K562 (cell line): ENCODE results near the gene ALCAM. TPM values are rescaled to one million over a fixed set of nuclear protein-coding genes. Genes with fewer than 3 reads are reported as not detected.

Experiments used
- ATAC-seq: fragments of 200-7000 bp; cut with Tn5 transposase; 3 replicates; pipeline ENCODE4 v1.9.1; 2020; ENCODE audit warnings: moderate library complexity
- BruUV-seq: library from RNA; stranded (reverse); fragments of 400-500 nt; replicated peaks from 2 replicates; lab custom pipeline; 2021; lab: Mats Ljungman, UMichigan
- CTCF ChIA-PET: fragments of 300-600 bp; formaldehyde crosslinking; extraction: SDS; loops from one replicate; lab custom pipeline; 2021; ENCODE audit warnings: low intra/inter-chr PET ratio; lab: Yijun Ruan, JAX
- POLR2A ChIA-PET: fragments of 300-600, 350-650 bp; sonication (Branson Sonifier 250); formaldehyde crosslinking; extraction: SDS; loops from one replicate; lab custom pipeline; 2021; ENCODE audit warnings: antibody characterized with exemption, inconsistent platforms; lab: Yijun Ruan, JAX
- DNase-seq, 4 experiments: peaks; one replicate each; pipeline versions ENCODE4 v3.0.0 to v3.0.0-alpha.2; 2011 to 2018; ENCODE audit warnings: low spot score in 3 of 4, mixed read lengths in 3 of 4; ENCODE audit errors: extremely low read depth in 1 of 4
- FAIRE-seq: peaks from 2 replicates; lab custom pipeline; 2011; peaks lifted over from hg19 to GRCh38; lab: Jason Lieb, UNC
- H2AFZ ChIP-seq: 2 replicates; pipeline ENCODE4 v1.6.0; 2011; ENCODE audit warnings: low read depth, low read length, control low read depth, inconsistent platforms
- H3K27ac ChIP-seq: fragments of 200-600 bp; 3 replicates; pipeline ENCODE4 v1.8.0; 2011; ENCODE audit warnings: low read depth, mild to moderate bottlenecking, control low read depth, inconsistent platforms, low read length, moderate library complexity, mixed read lengths; ENCODE audit errors: extremely low read depth
- H3K27me3 ChIP-seq, 2 experiments: fragments of 300-600 bp in 1 of 2; 2 replicates in 1 of 2; 3 replicates in 1 of 2; pipeline versions ENCODE4 v1.6.0 to v1.8.0; 2011; ENCODE audit warnings: inconsistent platforms in 2 of 2, low read length in 2 of 2, mild to moderate bottlenecking in 1 of 2, mixed read lengths in 1 of 2, moderate library complexity in 1 of 2; ENCODE audit not compliant: control insufficient read depth in 2 of 2, insufficient read depth in 2 of 2
- H3K36me3 ChIP-seq: fragments of 300-600 bp; 3 replicates; pipeline ENCODE4 v1.8.0; 2011; ENCODE audit warnings: mild to moderate bottlenecking, low read length, inconsistent platforms; ENCODE audit not compliant: control insufficient read depth, insufficient read depth
- H3K4me1 ChIP-seq, 2 experiments: fragments of 200-600 bp in 1 of 2; replicated peaks in 1 of 2; 2 replicates in 1 of 2; 3 replicates in 1 of 2; pipeline versions ENCODE4 v1.5.1 to v1.8.0; 2011; ENCODE audit warnings: inconsistent platforms in 2 of 2, low read length in 2 of 2, mild to moderate bottlenecking in 1 of 2, mixed read lengths in 1 of 2, moderate library complexity in 1 of 2; ENCODE audit not compliant: control insufficient read depth in 2 of 2, insufficient read depth in 2 of 2
- H3K4me2 ChIP-seq: 2 replicates; pipeline ENCODE4 v1.6.1; 2011; ENCODE audit warnings: low read length, control low read depth, inconsistent platforms, mixed read lengths; ENCODE audit not compliant: insufficient read depth
- H3K4me3 ChIP-seq: fragments of 200-600 bp; sonication (generic), shearing (Covaris generic); 2 replicates; pipeline ENCODE4 v1.5.1; 2016; ENCODE audit warnings: control low read depth, inconsistent platforms
- H3K79me2 ChIP-seq: fragments of 200-600 bp; 3 replicates; pipeline ENCODE4 v1.8.0; 2011; ENCODE audit warnings: low read length, inconsistent platforms; ENCODE audit not compliant: control insufficient read depth, insufficient read depth
- H3K9ac ChIP-seq, 2 experiments: 2 replicates each; pipeline versions ENCODE4 v1.6.0 to v1.6.1; 2011; ENCODE audit warnings: low read depth in 2 of 2, low read length in 2 of 2, control low read depth in 1 of 2, inconsistent platforms in 1 of 2, mild to moderate bottlenecking in 1 of 2, mixed read lengths in 1 of 2; ENCODE audit not compliant: insufficient read depth in 1 of 2
- H3K9me1 ChIP-seq: one replicate; pipeline ENCODE4 v1.6.0; 2011; ENCODE audit warnings: inconsistent platforms, mild to moderate bottlenecking, low read length, moderate library complexity; ENCODE audit not compliant: control insufficient read depth, insufficient read depth
- H3K9me3 ChIP-seq: replicated peaks from 2 replicates; pipeline ENCODE4 v1.5.1; 2011; ENCODE audit warnings: low read depth, low read length, inconsistent platforms; ENCODE audit not compliant: control insufficient read depth, insufficient read depth
- H4K20me1 ChIP-seq: replicated peaks from 2 replicates; pipeline ENCODE4 v1.6.1; 2011; ENCODE audit warnings: low read length, inconsistent platforms, mixed read lengths; ENCODE audit not compliant: control insufficient read depth, insufficient read depth
- BHLHE40 ChIP-seq: IDR thresholded peaks from 2 replicates; pipeline ENCODE4 v1.6.1; 2011; ENCODE audit warnings: low read length, improper control_type of control experiment
- CHD2 ChIP-seq: IDR thresholded peaks from 2 replicates; pipeline ENCODE4 v1.6.1; 2011; ENCODE audit warnings: low read depth, low read length
- GABPB1 ChIP-seq: sonication (generic); formaldehyde crosslinking; IDR thresholded peaks from 2 replicates; pipeline ENCODE4 v1.8.0; 2022; ENCODE audit warnings: mild to moderate bottlenecking, missing genetic modification reagents
- MTA3 ChIP-seq: fragments of 450-650 bp; formaldehyde crosslinking; IDR thresholded peaks from 2 replicates; pipeline ENCODE4 v1.6.1; 2017; ENCODE audit warnings: mild to moderate bottlenecking, borderline replicate concordance
- ZNF444 ChIP-seq: fragments of 250-450 bp; sonication (Bioruptor Pico); IDR thresholded peaks from 2 replicates; pipeline ENCODE4 v1.4.0; 2020; ENCODE audit warnings: mild to moderate bottlenecking, moderate library complexity
- ZNF780A ChIP-seq: fragments of 250-450 bp; sonication (Bioruptor Pico); IDR thresholded peaks from 2 replicates; pipeline ENCODE4 v1.5.0; 2021; ENCODE audit warnings: mild to moderate bottlenecking
- WGBS: fragments of 100-300 bp; shearing (Covaris generic); methylation state at CpG from one replicate; pipeline ENCODE4 v1.1.6; 2016; ENCODE audit warnings: low coverage, mixed read lengths; ENCODE audit not compliant: insufficient coverage; ENCODE audit errors: missing lambda C conversion rate; 5-methylcytosine and 5-hydroxymethylcytosine counted together
- in situ Hi-C: fragments of 300-500 bp; cut with MboI; formaldehyde crosslinking; loops from 4 replicates; pipeline ENCODE4 v1.15.0; 2018; ENCODE audit warnings: inconsistent platforms, mixed read lengths
- intact Hi-C: fragments of 100-400 bp; cut with micrococcal nuclease; formaldehyde crosslinking; loops from 2 replicates; pipeline ENCODE4 v1.14.2; 2022
- polyA plus RNA-seq, 8 experiments: library from polyadenylated mRNA; depleted of rRNA in 4 of 8; stranded (reverse) in 5 of 8; unstranded in 3 of 8; fragments of >200 nt; fragmentation: Nextera tagmentation in 2 of 8; fragmentation: Illumina TruSeq in 1 of 8; extraction: Ambion mirVana in 2 of 8; extraction: Trizol in 1 of 8; gene quantifications; 2 replicates each; pipeline versions ENCODE4 v1.2.1 to v1.2.3, GENCODE V29; 2011 to 2014; ENCODE audit warnings: inconsistent platforms in 1 of 8, missing spikeins in 1 of 8
- total RNA-seq, 7 experiments: library from RNA; depleted of rRNA in 6 of 7; stranded (reverse); fragments of >200 nt in 6 of 7; fragmentation: Illumina TruSeq in 2 of 7; extraction: Trizol in 2 of 7; gene quantifications; 2 replicates each; pipeline versions ENCODE4 v1.2.1 to v1.2.3, GENCODE V29; 2011 to 2021; ENCODE audit warnings: low replicate concordance in 1 of 7
- TF ChIP-seq, protein P1 (sequence below): fragments of 250-450 bp; sonication (Bioruptor Pico); IDR thresholded peaks from 2 replicates; pipeline ENCODE4 v1.4.0; 2020; ENCODE audit warnings: mild to moderate bottlenecking
- TF ChIP-seq, protein P2 (sequence below), 2 experiments: fragments of 450-650 bp; IDR thresholded peaks; 2 replicates each; pipeline ENCODE4 v1.6.1; 2016; ENCODE audit warnings: mild to moderate bottlenecking in 2 of 2, borderline replicate concordance in 1 of 2, low read depth in 1 of 2, moderate library complexity in 1 of 2
- TF ChIP-seq, protein P3 (sequence below): fragments of 450-650 bp; formaldehyde crosslinking; IDR thresholded peaks from 2 replicates; pipeline ENCODE4 v1.4.0; 2020; ENCODE audit warnings: mild to moderate bottlenecking, moderate library complexity

Gene ALCAM
- total and polyA plus RNA-seq, 9 of the 15 experiments (the other 6 are each of a cell fraction or from before 2014, with no cell fraction given), result 0.03 to 0.98 (median 0.14) TPM; not detected in 1

DNA sequence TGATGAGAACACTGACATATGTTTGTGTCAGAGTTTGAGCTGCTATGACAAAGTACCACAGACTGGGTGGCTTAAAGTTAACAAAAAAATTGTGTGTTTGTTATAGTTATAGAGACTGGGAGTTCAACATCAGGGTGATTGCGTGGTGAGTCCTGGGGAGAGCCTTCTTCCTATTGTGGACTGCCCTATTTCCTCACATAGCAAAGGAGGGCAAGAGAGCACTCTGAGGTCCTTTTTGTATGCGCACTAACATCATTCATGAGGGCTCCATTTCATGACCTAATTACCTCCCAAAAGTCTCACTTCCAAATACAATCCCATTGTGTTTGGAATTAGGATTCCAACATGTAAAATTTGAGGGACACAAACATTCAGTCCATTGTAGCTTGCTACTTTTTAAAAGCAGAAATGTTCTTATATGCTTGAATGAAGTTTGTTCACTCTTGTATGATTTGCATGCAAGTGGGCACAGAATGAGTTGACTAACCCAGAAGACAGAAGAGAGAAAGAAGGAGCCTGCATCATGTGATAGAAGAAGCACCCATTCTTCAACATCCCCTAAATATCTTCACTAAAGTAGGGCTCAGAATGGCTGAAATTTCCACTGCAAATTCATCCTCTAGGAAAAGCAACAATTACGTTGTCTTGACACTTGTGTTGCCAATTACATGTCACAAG lies 18.9 kb upstream of the ALCAM start (continued):
- no peak for TF ChIP-seq CHD2
- no peak for TF ChIP-seq MTA3
- no peak for TF ChIP-seq ZNF780A
- TF ChIP-seq, protein P1, sequence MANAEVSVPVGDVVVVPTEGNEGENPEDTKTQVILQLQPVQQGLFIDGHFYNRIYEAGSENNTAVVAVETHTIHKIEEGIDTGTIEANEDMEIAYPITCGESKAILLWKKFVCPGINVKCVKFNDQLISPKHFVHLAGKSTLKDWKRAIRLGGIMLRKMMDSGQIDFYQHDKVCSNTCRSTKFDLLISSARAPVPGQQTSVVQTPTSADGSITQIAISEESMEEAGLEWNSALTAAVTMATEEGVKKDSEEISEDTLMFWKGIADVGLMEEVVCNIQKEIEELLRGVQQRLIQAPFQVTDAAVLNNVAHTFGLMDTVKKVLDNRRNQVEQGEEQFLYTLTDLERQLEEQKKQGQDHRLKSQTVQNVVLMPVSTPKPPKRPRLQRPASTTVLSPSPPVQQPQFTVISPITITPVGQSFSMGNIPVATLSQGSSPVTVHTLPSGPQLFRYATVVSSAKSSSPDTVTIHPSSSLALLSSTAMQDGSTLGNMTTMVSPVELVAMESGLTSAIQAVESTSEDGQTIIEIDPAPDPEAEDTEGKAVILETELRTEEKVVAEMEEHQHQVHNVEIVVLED (CRISPR knock-in tag), result no peak
- TF ChIP-seq, all 486 proteins: peak for 0

GRCh38 chr3:105348307-105348706 lies 18.4 kb upstream of the ALCAM start:
- WGBS, result 0% methylated on average over 1 of the region's 1 CpG
- in situ Hi-C loops, result no loop called here

More at GRCh38 chr3:105348307-105348706, 18.4 kb upstream of the ALCAM start:
- no peak for FAIRE-seq
- H3K4me3 ChIP-seq, result no peak overlapping the region
- no peak overlapping the region for H2AFZ ChIP-seq
- H3K4me2 ChIP-seq, result no peak overlapping the region
- H3K9me3 ChIP-seq, result no peaks in the 10 kb centered on the region
- no peak for ATAC-seq
- H3K4me1 ChIP-seq, result no peaks in the 10 kb centered on the region
- H3K9me1 ChIP-seq, result no peaks in the 10 kb centered on the region
- H3K27me3 ChIP-seq, result no peaks in the 10 kb centered on the region
- no peak overlapping the region for H3K27ac ChIP-seq
- H3K79me2 ChIP-seq, result no peaks in the 10 kb centered on the region
- intact Hi-C loops, result no loop called here
- no peak for TF ChIP-seq BHLHE40
- TF ChIP-seq ZNF444, result no peak
- TF ChIP-seq, protein P2, sequence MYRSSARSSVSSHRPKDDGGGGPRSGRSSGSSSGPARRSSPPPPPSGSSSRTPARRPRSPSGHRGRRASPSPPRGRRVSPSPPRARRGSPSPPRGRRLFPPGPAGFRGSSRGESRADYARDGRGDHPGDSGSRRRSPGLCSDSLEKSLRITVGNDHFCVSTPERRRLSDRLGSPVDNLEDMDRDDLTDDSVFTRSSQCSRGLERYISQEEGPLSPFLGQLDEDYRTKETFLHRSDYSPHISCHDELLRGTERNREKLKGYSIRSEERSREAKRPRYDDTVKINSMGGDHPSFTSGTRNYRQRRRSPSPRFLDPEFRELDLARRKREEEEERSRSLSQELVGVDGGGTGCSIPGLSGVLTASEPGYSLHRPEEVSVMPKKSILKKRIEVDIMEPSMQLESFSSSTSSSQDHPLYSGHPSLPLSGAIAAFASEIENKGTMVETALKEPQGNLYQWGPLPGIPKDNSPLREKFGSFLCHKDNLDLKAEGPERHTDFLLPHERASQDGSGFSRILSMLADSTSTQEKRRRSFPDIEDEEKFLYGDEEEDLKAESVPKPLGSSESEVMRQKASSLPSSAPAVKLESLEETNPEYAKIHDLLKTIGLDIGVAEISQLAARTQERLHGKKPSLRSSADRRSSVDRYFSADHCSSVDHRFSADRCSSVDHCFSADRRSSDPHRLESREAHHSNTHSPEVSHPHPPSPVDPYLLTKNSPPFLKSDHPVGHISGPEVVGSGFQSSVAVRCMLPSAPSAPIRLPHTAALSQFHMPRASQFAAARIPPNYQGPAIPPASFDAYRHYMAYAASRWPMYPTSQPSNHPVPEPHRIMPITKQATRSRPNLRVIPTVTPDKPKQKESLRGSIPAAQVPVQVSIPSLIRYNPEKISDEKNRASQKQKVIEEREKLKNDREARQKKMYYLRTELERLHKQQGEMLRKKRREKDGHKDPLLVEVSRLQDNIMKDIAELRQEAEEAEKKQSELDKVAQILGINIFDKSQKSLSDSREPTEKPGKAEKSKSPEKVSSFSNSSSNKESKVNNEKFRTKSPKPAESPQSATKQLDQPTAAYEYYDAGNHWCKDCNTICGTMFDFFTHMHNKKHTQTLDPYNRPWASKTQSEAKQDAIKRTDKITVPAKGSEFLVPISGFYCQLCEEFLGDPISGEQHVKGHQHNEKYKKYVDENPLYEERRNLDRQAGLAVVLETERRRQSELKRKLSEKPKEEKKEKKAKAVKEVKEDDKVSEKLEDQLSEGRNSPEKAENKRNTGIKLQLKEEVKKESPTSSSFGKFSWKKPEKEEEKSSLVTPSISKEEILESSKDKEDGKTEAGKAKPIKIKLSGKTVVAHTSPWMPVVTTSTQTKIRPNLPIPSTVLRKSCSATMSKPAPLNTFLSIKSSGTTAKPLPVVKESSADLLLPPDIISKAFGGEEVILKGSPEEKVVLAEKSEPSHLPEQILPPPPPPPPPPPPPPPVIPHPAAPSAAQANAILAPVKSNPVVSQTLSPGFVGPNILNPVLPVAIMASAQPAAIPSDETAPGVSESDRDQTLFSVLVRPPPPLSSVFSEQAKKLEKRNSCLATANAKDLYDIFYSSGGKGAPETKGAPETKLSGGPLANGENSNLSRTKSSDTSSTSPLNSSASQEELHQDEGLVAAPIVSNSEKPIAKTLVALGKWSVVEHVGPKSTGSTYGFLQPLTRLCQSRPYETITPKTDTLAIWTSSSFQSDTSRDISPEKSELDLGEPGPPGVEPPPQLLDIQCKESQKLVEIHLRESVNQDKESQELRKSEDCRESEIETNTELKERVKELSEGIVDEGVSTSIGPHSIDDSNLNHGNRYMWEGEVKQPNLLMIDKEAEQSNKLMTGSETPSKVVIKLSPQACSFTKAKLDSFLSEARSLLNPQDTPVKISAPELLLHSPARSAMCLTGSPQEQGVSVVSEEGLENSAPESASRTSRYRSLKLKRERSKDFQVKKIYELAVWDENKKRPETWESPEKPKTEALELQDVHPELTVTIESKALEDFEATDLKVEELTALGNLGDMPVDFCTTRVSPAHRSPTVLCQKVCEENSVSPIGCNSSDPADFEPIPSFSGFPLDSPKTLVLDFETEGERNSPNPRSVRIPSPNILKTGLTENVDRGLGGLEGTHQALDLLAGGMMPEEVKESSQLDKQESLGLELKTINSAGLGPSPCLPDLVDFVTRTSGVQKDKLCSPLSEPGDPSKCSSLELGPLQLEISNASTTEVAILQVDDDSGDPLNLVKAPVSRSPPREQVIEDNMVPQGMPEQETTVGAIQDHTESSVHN (IDR thresholded peaks at IDR 0.05; ENCODE audit: borderline replicate concordance in 1 of 2, low read depth in 1 of 2), result no peak
- no peak for TF ChIP-seq GABPB1
- TF ChIP-seq, protein P3, sequence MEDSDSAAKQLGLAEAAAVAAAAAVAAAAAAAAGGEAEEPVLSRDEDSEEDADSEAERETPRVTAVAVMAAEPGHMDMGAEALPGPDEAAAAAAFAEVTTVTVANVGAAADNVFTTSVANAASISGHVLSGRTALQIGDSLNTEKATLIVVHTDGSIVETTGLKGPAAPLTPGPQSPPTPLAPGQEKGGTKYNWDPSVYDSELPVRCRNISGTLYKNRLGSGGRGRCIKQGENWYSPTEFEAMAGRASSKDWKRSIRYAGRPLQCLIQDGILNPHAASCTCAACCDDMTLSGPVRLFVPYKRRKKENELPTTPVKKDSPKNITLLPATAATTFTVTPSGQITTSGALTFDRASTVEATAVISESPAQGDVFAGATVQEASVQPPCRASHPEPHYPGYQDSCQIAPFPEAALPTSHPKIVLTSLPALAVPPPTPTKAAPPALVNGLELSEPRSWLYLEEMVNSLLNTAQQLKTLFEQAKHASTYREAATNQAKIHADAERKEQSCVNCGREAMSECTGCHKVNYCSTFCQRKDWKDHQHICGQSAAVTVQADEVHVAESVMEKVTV (CRISPR knock-in tag), result no peak
- TF ChIP-seq, all 486 proteins: peak for 0
- Histone ChIP-seq H3K36me3 (no peaks in the 10 kb centered on the region), H4K20me1 (no peaks in the 10 kb centered on the region), H3K9ac (no peak overlapping the region)
- no TSS peak for BruUV-seq
- no peak for DNase-seq
- ChIA-PET CTCF (no interaction called here), POLR2A (no interaction called here)
